T-helper 22 cell (primary cell): ENCODE data around the gene ASCL5.
A peak's percentile ranks its signal among the peaks of the same experiment; 100 is the strongest.

ENCODE experiments used
- DNase-seq: peaks from one replicate; pipeline ENCODE4 v3.0.0-alpha.2; 2020; ENCODE audit warnings: low read depth

ASCL5 gene

GRCh38 chr1:201136355-201137023 lies 9.5 kb upstream of the ASCL5 start:
- DNase-seq = no peak

GRCh38 chr1:201134405-201134804 lies 7.4 kb upstream of the ASCL5 start:
- DNase-seq = no peak

GRCh38 chr1:201131398-201131797 lies 4.4 kb upstream of the ASCL5 start:
- DNase-seq = no peak

GRCh38 chr1:201128962-201129361 lies 2.0 kb upstream of the ASCL5 start:
- DNase-seq = no peak

DNA sequence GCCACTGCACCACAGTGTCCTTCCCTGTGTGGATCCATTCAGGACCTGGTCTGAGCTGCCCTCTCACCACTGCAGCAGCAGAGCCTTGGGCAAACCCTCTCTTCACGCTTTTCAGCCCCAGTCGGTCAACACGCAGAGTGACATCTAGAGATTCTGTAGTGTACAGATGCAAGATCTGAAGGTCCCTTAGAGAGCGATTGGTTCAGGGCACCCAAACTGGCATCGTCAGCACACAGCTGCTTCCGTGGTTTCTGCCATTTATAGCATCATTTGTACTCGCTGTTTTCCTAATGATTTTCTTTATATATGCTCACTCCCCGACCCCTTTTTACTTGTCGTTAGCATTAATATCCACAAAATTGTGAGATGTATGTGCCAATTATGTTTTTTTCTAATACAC lies 1.5 kb upstream of the ASCL5 start:
- DNase-seq = no peak

DNA sequence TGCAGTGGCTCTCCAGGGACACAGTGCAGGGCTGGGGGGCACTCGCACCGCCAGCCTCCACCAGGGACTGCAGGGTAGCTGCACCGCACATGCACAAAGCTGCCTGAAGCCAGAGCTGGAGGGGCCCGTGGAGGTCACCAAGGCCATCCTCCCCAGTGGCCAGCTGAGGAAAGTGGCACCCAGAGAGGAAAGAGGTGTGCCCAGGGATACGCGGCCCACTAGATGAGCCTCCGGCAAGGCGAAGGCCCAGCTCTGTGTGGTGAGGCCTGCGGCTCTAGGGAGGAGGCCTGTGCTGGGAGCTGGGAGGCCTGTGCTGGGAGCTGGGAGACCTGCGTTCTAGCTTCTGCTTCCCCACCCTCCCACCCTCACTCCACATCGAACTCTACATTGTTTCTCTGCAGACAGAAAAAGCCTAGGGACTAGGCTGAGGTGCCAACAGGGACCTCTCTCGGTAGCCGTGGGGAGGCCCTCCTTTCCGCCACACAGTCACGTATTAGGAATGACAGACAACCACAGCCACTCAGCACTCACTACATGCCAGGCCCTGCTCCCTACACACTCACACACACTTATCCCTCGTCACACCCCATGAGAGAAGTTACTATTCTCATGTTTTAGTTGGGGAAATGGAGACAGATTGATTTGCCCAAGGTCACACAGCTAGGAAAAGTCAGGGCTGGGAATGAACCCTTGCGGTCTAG lies 921 bp upstream of the ASCL5 start:
- no peak for DNase-seq

- DNase-seq = no peak
Measured at GRCh38 chr1:201126463-201126831, 537 bp downstream of the ASCL5 start.

DNA sequence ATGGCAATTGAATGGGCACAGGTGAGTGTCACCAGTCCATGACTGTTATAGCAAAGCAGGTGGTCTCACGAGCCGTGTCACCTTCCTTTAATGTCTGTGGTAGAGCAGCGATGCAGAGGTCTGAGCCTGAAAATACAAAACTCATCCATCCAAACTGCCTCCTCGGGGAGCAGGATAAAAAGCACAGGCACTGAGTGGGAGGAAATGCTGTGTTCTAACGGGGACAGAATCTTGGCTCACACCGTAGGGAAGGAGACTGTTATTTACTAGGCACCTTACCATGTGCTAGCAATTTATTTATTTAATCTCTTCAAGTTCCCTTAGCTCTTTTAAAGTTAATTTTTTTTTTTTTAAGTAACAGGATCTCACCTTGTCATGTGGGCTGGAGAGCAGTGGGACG lies 1.2 kb downstream of the ASCL5 start:
- no peak for DNase-seq

- DNase-seq = no peak
Measured at GRCh38 chr1:201125019-201125418, 2.0 kb downstream of the ASCL5 start.

DNA sequence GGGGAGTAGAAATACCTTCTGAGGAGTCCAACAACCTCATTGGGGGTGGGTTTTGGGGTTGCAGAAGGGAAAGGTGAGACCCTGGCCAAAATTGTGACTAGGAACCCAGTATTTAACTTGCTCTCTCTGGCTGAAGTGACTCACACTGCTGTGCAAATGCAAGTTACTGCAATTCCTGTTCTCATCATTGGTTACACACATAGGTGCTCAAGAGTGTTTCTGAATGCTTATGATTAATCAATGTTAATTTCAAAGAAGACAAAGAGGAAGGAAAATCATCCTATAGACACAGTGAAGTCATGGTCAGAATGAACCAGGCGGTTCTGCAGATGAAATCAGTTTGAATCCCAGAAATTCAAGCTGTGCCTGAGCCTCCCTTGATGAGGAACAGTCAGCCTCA lies 3.1 kb downstream of the ASCL5 start:
- DNase-seq = no peak

DNA sequence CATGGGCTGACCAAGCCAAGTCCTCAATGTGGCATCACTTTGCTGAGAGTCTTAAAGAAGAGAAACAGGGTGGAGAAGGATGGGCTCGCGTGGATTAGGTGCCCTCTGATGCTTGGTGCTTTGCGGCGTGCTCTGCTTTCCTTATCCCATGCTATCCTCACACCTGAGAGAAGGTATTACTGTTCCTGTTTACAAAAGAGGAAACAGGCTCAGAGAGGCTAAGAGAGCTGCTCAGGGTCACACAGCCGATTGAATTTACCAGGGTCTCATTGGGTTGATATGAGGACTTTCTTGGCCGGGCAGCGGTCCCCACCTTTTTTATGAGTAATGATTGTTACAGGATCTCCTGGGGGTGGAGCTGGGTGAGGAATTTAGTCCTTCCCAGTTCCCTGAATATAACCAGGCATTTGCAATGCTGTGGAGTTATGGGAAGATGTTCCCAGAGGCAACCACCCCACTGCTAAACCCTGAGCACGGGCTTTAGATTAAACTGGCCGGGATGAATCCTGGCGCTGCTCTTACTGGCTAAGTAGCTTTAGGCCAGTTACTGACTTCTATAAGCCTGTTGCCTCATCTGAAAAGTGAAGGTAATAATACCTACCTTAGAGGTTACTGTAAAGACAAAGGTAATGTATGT lies 4.5 kb downstream of the ASCL5 start:
- no peak for DNase-seq

DNA sequence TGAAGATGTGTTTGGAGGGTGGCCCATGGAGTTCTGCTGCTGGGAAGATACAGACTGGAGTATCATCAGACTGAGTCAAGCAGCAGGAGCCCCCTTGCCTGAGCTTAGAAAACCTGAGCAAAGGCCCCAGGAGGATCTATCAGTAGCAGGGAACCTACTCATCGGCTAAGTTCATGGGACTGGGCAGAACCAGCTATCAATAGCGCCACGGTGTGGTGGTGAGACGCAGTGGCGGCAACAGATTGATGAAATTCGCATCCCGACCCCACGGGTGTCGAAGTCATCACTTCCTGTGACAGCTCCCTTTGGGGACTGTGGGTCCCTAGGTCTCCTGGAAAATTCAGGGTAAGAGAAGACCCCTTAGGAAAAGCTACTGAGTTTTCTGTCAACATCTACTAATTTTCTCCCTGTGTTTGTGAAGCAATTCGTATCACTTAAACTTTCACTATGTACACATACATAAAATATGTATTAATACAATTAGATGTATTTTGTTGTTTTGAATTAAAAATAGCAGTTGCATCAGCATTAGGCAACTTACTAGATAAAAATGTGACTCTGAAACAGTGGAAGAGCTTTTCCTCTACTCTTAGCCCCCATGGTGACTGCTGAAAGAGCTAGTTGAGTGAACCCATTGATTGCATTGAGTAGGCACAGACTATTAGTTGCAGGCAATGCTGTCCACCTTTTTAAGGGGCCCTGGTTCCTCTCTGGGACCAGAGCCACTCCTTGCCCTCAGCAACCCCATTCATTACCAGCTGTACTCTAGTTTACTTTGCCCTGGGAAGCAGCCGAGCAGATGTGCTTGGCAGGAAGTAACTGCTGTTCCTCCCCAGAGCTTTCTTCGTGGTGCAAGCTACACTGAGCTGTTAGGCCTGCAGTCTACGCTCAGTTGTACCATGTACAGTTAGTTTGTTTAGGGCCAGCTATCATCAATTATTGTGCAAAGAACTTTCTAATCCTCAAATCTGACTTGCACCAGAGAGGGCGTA lies 7.5 kb downstream of the ASCL5 start:
- peak; percentile 16 for DNase-seq

- no peak for DNase-seq
Measured at GRCh38 chr1:201116091-201116490, 10.9 kb downstream of the ASCL5 start.

- DNase-seq = no peak
Measured at GRCh38 chr1:201115390-201115937, 11.5 kb downstream of the ASCL5 start.

DNA sequence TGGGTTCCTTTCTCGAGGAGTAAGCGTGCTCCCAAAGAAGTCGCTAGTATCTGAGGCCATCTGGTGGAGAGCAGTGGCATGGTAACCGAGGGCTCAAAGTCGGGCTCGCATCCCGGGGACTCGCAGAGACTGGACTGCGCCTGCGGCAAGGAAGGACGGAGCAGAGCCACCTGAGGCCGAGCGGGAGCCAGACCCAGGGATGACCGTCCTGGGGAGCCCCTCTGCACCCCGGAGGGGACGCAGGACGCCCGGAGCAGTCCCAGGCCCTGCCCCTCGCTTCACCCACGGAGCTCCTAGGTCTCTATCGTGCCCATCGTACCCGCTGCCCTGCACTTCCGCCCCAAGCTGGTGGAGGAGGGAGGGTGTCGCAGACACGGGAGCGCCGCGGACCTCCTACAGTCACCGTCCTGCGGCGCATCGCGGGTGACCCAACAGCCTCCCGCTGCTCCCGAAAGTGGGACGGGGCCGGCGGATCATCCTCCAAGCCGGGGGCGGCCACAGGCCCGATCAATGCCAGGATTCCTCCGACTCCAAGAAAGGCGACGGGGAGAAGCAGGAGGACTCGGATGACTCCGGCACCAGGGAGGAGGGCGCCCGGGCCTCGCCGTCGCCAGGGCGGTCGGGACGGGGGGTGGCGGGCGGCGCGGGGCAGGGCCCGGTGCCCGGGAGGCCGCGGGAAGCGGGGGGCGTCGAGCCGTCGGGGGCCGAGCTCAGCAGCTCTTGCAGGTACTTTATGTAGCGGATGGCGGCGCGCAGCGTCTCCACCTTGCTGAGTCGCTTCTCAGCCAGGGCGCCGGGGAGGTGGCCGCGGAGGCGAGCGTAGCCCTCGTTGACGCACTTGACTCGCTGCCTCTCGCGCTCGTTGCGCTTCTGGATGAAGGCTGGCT lies 12.5 kb downstream of the ASCL5 start:
- DNase-seq = peak; percentile 41

DNA sequence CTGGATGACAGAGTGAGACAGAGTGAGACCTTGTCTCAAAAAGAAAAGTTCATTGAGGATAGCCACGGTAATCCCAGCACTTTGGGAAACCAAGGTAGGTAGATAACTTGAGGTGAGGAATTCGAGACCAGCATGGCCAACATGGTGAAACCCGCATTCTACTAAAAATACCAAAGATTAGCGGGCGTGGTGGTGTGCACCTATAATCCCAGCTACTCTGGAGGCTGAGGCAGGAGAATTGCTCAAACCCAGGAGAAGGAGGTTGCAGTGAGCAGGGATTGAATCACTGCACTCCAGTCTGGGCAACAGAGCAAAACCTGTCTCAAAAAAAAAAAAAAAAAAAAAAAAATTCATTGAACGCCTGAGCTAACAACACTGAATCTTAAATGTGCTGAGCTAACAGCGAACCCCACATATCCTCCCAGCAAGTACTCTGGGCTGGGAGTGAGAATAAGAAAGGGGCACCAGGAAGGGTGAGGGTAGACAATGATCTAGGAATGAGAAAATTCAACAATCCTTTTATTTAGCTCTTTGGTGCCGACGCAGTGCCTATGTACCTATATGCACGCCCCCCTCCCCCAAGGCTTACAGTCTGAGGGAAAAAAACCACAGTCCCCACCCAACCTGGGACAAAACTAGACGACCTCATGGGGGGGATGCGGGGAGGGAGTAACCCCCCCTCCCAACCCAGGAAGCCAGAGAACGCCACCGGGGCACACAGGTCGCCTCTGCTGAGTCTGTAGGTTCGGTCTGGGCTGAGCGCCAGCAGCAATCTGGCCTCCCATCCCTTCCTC lies 13.3 kb downstream of the ASCL5 start:
- DNase-seq = no peak

DNA sequence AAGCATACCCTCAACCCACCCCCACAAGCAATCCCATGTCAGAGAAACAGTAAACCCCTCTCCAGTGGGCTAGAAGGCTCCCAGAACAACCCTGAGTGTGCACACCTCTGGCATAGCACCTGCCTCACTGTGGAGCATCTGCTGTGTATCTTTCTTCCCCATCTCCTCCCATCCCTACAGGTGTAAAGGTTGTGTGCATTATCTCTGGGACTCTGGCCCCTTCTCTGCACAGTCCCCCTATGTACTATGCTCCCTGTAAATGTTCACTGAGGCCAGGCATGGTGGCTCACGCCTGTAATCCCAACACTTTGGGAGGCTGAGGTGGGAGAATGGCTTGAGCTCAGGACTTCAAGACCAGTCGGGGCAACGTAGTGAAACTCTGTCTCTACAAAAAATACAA lies 14.1 kb downstream of the ASCL5 start:
- DNase-seq = no peak

GRCh38 chr1:201112173-201112731 lies 14.7 kb downstream of the ASCL5 start, which contains the start of gene CACNA1S:
CACNA1S (minus strand) TSS chr1:201112426; CDS start chr1:201112339, 87 bp downstream.
- DNase-seq = no peak

GRCh38 chr1:201111672-201112071 lies 15.3 kb downstream of the ASCL5 start:
- DNase-seq = no peak

- DNase-seq = no peak
Measured at GRCh38 chr1:201111156-201111555, 15.8 kb downstream of the ASCL5 start.
